ENCODE results near the gene LMOD2. TPM values are rescaled to one million over a fixed set of nuclear protein-coding genes. Genes with fewer than 3 reads are reported as not detected.

The LMOD2 gene
- total and polyA plus RNA-seq, 9 of the 15 experiments (the other 6 are each of a cell fraction or from before 2014, with no cell fraction given) = 0.04 TPM; not detected in 8

GRCh38 chr7:123711832-123712293, 56.2 kb downstream of the LMOD2 start (continued):
- TF ChIP-seq HNRNPH1 (optimal IDR thresholded peaks at IDR 0.05; ENCODE audit: low read depth, low read length) (no peak), NCOA2 (IDR thresholded peaks at IDR 0.05; ENCODE audit: partially characterized antibody in 2 of 2) (no peak), FUS (optimal IDR thresholded peaks at IDR 0.05; ENCODE audit: low read depth, low read length) (no peak), ZNF143 (CRISPR knock-in tag; IDR thresholded peaks at IDR 0.05) (no peak), NCOR1 (IDR thresholded peaks at IDR 0.05) (no peak), MAFG (tag; conservative IDR thresholded peaks at IDR 0.05) (no peak), MAFK (IDR thresholded peaks at IDR 0.05; ENCODE audit: low read length) (no peak), HBP1 (CRISPR knock-in tag; IDR thresholded peaks at IDR 0.05) (no peak), CHAMP1 (IDR thresholded peaks at IDR 0.05) (0 out of 2 replicates have a peak, but pooled peaks have one; percentile 19), TAF9B (IDR thresholded peaks at IDR 0.05; ENCODE audit: partially characterized antibody) (peak; percentile 33), ATF7 (IDR thresholded peaks at IDR 0.05) (peak; percentile 76), JUND (IDR thresholded peaks at IDR 0.05; ENCODE audit: borderline replicate concordance, low read depth, low read length) (peak; percentile 76; the same call in 1 of the 2 replicates), JUND (tag; IDR thresholded peaks at IDR 0.05; ENCODE audit: borderline replicate concordance, low read depth, low read length) (peak; percentile 69; the same call in 1 of the 3 replicates), NCOA1 (IDR thresholded peaks at IDR 0.05; ENCODE audit: low read depth) (0 out of 2 replicates have a peak, but pooled peaks have one; percentile 30), ARID3A (IDR thresholded peaks at IDR 0.05; ENCODE audit: borderline replicate concordance, low read depth, low read length) (peak; percentile 82; the same call in 1 of the 2 replicates), EP300 (IDR thresholded peaks at IDR 0.05; ENCODE audit: low read length) (peak; percentile 63; the same call in 1 of the 2 replicates), ETV5 (CRISPR knock-in tag; IDR thresholded peaks at IDR 0.05; ENCODE audit: low read depth) (no peak), CEBPG (CRISPR knock-in tag; IDR thresholded peaks at IDR 0.05) (no peak), CEBPG (tag; conservative IDR thresholded peaks at IDR 0.05 in 1 of 2, IDR thresholded peaks at IDR 0.05 in 1 of 2) (no peak), NONO (IDR thresholded peaks at IDR 0.05; ENCODE audit: low read depth in 2 of 2, low read length in 1 of 2) (no peak)
